Measurements from ENCODE around the gene SEMA3E. TPM values are rescaled to one million over a fixed set of nuclear protein-coding genes. Genes with fewer than 3 reads are reported as not detected.

The SEMA3E gene
- total RNA-seq, 1 donor from 2014 or later: not detected

- H3K27ac Mint-ChIP-seq: no peak overlapping the region
These were observed 229.9 kb downstream of the SEMA3E start for GRCh38 chr7:83419013-83419412.

GRCh38 chr7:83415840-83416239 lies 233.1 kb downstream of the SEMA3E start:
- no peak overlapping the region for H3K4me3 Mint-ChIP-seq
- H3K27ac Mint-ChIP-seq: no peak overlapping the region
- intact Hi-C loops (cut with micrococcal nuclease): no loop called here
- no peaks in the 10 kb centered on the region for H3K36me3 Mint-ChIP-seq (ENCODE audit: low read depth)
- no peaks in the 10 kb centered on the region for H3K4me1 Mint-ChIP-seq
- H3K9me3 Mint-ChIP-seq: peaks cover 3% of the 10 kb centered on the region
- H3K27me3 Mint-ChIP-seq: no peaks in the 10 kb centered on the region
- DNase-seq: no peak

More at GRCh38 chr7:83419013-83419412, 229.9 kb downstream of the SEMA3E start:
- H3K4me3 Mint-ChIP-seq: no peak overlapping the region
- intact Hi-C loops (cut with micrococcal nuclease): no loop called here
- H3K36me3 Mint-ChIP-seq (ENCODE audit: low read depth): no peaks in the 10 kb centered on the region
- no peak for DNase-seq
- no peaks in the 10 kb centered on the region for H3K27me3 Mint-ChIP-seq
- H3K9me3 Mint-ChIP-seq: peaks cover 3% of the 10 kb centered on the region
- H3K4me1 Mint-ChIP-seq: no peaks in the 10 kb centered on the region

- no peak for DNase-seq
- Mint-ChIP-seq H3K9me3 (peaks cover 3% of the 10 kb centered on the region), H3K36me3 (ENCODE audit: low read depth) (no peaks in the 10 kb centered on the region), H3K4me1 (no peaks in the 10 kb centered on the region), H3K27me3 (no peaks in the 10 kb centered on the region), H3K27ac (no peak overlapping the region), H3K4me3 (no peak overlapping the region)
- intact Hi-C loops (cut with micrococcal nuclease): loop anchor here (5.0 kb wide), 1 partner anchor 242 kb away; no protein-coding TSS in a partner anchor
These were observed 234.0 kb downstream of the SEMA3E start for GRCh38 chr7:83414947-83415346.

GRCh38 chr7:83413831-83414230 lies 235.1 kb downstream of the SEMA3E start:
- no peaks in the 10 kb centered on the region for H3K27me3 Mint-ChIP-seq
- H3K36me3 Mint-ChIP-seq (ENCODE audit: low read depth): no peaks in the 10 kb centered on the region
- no peak overlapping the region for H3K4me3 Mint-ChIP-seq
- no peaks in the 10 kb centered on the region for H3K4me1 Mint-ChIP-seq
- no peaks in the 10 kb centered on the region for H3K9me3 Mint-ChIP-seq
- intact Hi-C loops (cut with micrococcal nuclease): loop anchor here (5.0 kb wide), 1 partner anchor 243 kb away; no protein-coding TSS in a partner anchor
- no peak overlapping the region for H3K27ac Mint-ChIP-seq
- no peak for DNase-seq

- H3K4me1 Mint-ChIP-seq: no peaks in the 10 kb centered on the region
- no peak overlapping the region for H3K4me3 Mint-ChIP-seq
- intact Hi-C loops (cut with micrococcal nuclease): loop anchor here (5.0 kb wide), 1 partner anchor 244 kb away; no protein-coding TSS in a partner anchor
- no peak overlapping the region for H3K27ac Mint-ChIP-seq
- no peaks in the 10 kb centered on the region for H3K36me3 Mint-ChIP-seq (ENCODE audit: low read depth)
- H3K27me3 Mint-ChIP-seq: no peaks in the 10 kb centered on the region
- no peaks in the 10 kb centered on the region for H3K9me3 Mint-ChIP-seq
- DNase-seq: no peak
These were observed 235.5 kb downstream of the SEMA3E start for GRCh38 chr7:83413424-83413823.

GRCh38 chr7:83410989-83411591 lies 237.8 kb downstream of the SEMA3E start:
- intact Hi-C loops (cut with micrococcal nuclease): loop anchor here (5.0 kb wide), 1 partner anchor 246 kb away; no protein-coding TSS in a partner anchor
- Mint-ChIP-seq H3K27me3 (no peaks in the 10 kb centered on the region), H3K9me3 (no peaks in the 10 kb centered on the region), H3K4me1 (no peaks in the 10 kb centered on the region), H3K27ac (no peak overlapping the region), H3K4me3 (no peak overlapping the region), H3K36me3 (ENCODE audit: low read depth) (no peaks in the 10 kb centered on the region)
- no peak for DNase-seq

GRCh38 chr7:83394776-83395175 lies 254.2 kb downstream of the SEMA3E start:
- no peaks in the 10 kb centered on the region for H3K36me3 Mint-ChIP-seq (ENCODE audit: low read depth)
- no peak for DNase-seq
- no peaks in the 10 kb centered on the region for H3K9me3 Mint-ChIP-seq
- intact Hi-C loops (cut with micrococcal nuclease): no loop called here
- H3K27me3 Mint-ChIP-seq: no peaks in the 10 kb centered on the region
- H3K4me1 Mint-ChIP-seq: no peaks in the 10 kb centered on the region
- H3K27ac Mint-ChIP-seq: no peak overlapping the region
- no peak overlapping the region for H3K4me3 Mint-ChIP-seq

GRCh38 chr7:83388436-83388835 lies 260.5 kb downstream of the SEMA3E start:
- H3K4me1 Mint-ChIP-seq: no peaks in the 10 kb centered on the region
- no peak overlapping the region for H3K4me3 Mint-ChIP-seq
- DNase-seq: no peak
- H3K9me3 Mint-ChIP-seq: no peaks in the 10 kb centered on the region
- intact Hi-C loops (cut with micrococcal nuclease): no loop called here
- no peaks in the 10 kb centered on the region for H3K27me3 Mint-ChIP-seq
- H3K36me3 Mint-ChIP-seq (ENCODE audit: low read depth): no peaks in the 10 kb centered on the region
- H3K27ac Mint-ChIP-seq: no peak overlapping the region

- DNase-seq: no peak
- Mint-ChIP-seq H3K27ac (no peak overlapping the region), H3K4me3 (no peak overlapping the region), H3K27me3 (no peaks in the 10 kb centered on the region), H3K4me1 (no peaks in the 10 kb centered on the region), H3K9me3 (no peaks in the 10 kb centered on the region), H3K36me3 (ENCODE audit: low read depth) (no peaks in the 10 kb centered on the region)
- intact Hi-C loops (cut with micrococcal nuclease): no loop called here
These were observed 282.3 kb downstream of the SEMA3E start for GRCh38 chr7:83366629-83367028.

GRCh38 chr7:83365746-83366145 lies 283.2 kb downstream of the SEMA3E start:
- H3K27ac Mint-ChIP-seq: no peak overlapping the region
- no peak for DNase-seq
- H3K9me3 Mint-ChIP-seq: no peaks in the 10 kb centered on the region
- H3K27me3 Mint-ChIP-seq: no peaks in the 10 kb centered on the region
- no peaks in the 10 kb centered on the region for H3K4me1 Mint-ChIP-seq
- intact Hi-C loops (cut with micrococcal nuclease): no loop called here
- no peak overlapping the region for H3K4me3 Mint-ChIP-seq
- no peaks in the 10 kb centered on the region for H3K36me3 Mint-ChIP-seq (ENCODE audit: low read depth)

- no peak overlapping the region for H3K27ac Mint-ChIP-seq
- H3K27me3 Mint-ChIP-seq: no peaks in the 10 kb centered on the region
- intact Hi-C loops (cut with micrococcal nuclease): no loop called here
- no peaks in the 10 kb centered on the region for H3K4me1 Mint-ChIP-seq
- no peaks in the 10 kb centered on the region for H3K36me3 Mint-ChIP-seq (ENCODE audit: low read depth)
- no peak for DNase-seq
- H3K4me3 Mint-ChIP-seq: no peak overlapping the region
- H3K9me3 Mint-ChIP-seq: no peaks in the 10 kb centered on the region
These were observed 285.9 kb downstream of the SEMA3E start for GRCh38 chr7:83362871-83363550.

GRCh38 chr7:83359108-83359507 lies 289.8 kb downstream of the SEMA3E start:
- Mint-ChIP-seq H3K36me3 (ENCODE audit: low read depth) (no peaks in the 10 kb centered on the region), H3K27me3 (no peaks in the 10 kb centered on the region), H3K27ac (no peak overlapping the region), H3K9me3 (no peaks in the 10 kb centered on the region), H3K4me3 (no peak overlapping the region), H3K4me1 (no peaks in the 10 kb centered on the region)
- intact Hi-C loops (cut with micrococcal nuclease): no loop called here
- DNase-seq: no peak

- DNase-seq: no peak
- Mint-ChIP-seq H3K9me3 (no peaks in the 10 kb centered on the region), H3K27me3 (no peaks in the 10 kb centered on the region), H3K4me3 (no peak overlapping the region), H3K4me1 (no peaks in the 10 kb centered on the region), H3K36me3 (ENCODE audit: low read depth) (no peaks in the 10 kb centered on the region), H3K27ac (no peak overlapping the region)
- intact Hi-C loops (cut with micrococcal nuclease): no loop called here
These were observed 293.8 kb downstream of the SEMA3E start for GRCh38 chr7:83355143-83355542.

- intact Hi-C loops (cut with micrococcal nuclease): no loop called here
- peaks cover 6% of the 10 kb centered on the region for H3K9me3 Mint-ChIP-seq
- no peaks in the 10 kb centered on the region for H3K4me1 Mint-ChIP-seq
- no peaks in the 10 kb centered on the region for H3K27me3 Mint-ChIP-seq
- no peak overlapping the region for H3K27ac Mint-ChIP-seq
- DNase-seq: no peak
- no peaks in the 10 kb centered on the region for H3K36me3 Mint-ChIP-seq (ENCODE audit: low read depth)
- no peak overlapping the region for H3K4me3 Mint-ChIP-seq
These were observed 300.9 kb downstream of the SEMA3E start for GRCh38 chr7:83347945-83348444.
